Measurements from ENCODE around the gene TTC28. TPM values are rescaled to one million over a fixed set of nuclear protein-coding genes. Genes with fewer than 3 reads are reported as not detected.

Gene TTC28
- polyA plus RNA-seq, 1 donor from 2014 or later: 14.8 TPM

- H3K27me3 ChIP-seq (ENCODE audit: insufficient read depth, low read depth, low read length): no peaks in the 10 kb centered on the region
- TF ChIP-seq RAD21 (conservative IDR thresholded peaks at IDR 0.05) (no peak), EZH2 (IDR thresholded peaks at IDR 0.05; ENCODE audit: borderline replicate concordance, insufficient read depth, low read length, poor library complexity, severe bottlenecking) (no peak), EP300 (conservative IDR thresholded peaks at IDR 0.05; ENCODE audit: poor library complexity, severe bottlenecking) (no peak), SMC3 (conservative IDR thresholded peaks at IDR 0.05; ENCODE audit: poor library complexity) (no peak), POLR2AphosphoS5 (IDR thresholded peaks at IDR 0.05) (no peak), CTCF (IDR thresholded peaks at IDR 0.05; ENCODE audit: poor library complexity, severe bottlenecking) (no peak), TAF1 (IDR thresholded peaks at IDR 0.05; ENCODE audit: low read depth) (no peak), REST (IDR thresholded peaks at IDR 0.05; ENCODE audit: borderline replicate concordance) (no peak), MXI1 (conservative IDR thresholded peaks at IDR 0.05; ENCODE audit: poor library complexity, severe bottlenecking) (no peak)
- no peak overlapping the region for H3K4me2 ChIP-seq (ENCODE audit: low read length)
- H3K79me2 ChIP-seq (replicated peaks; ENCODE audit: insufficient read depth, low read length): no peaks in the 10 kb centered on the region
- no peak overlapping the region for H2AFZ ChIP-seq (ENCODE audit: low read depth, low read length)
- peaks cover 9% of the 10 kb centered on the region for H3F3A ChIP-seq (ENCODE audit: insufficient read depth, low read length, poor library complexity, severe bottlenecking)
- peaks cover 3% of the 10 kb centered on the region for H3K36me3 ChIP-seq (ENCODE audit: insufficient read depth, low read length)
- no peaks in the 10 kb centered on the region for H4K20me1 ChIP-seq (ENCODE audit: insufficient read depth)
- no peaks in the 10 kb centered on the region for H3K9me3 ChIP-seq (ENCODE audit: low read length)
- peak overlapping the region; percentile 60 for H3K9ac ChIP-seq (ENCODE audit: low read length)
- peak overlapping the region; percentile 52 for H3K4me3 ChIP-seq (ENCODE audit: low read length)
- no peaks in the 10 kb centered on the region for H3K9me2 ChIP-seq (ENCODE audit: insufficient read depth, low read length)
- peak overlapping the region; percentile 92 for H3K27ac ChIP-seq (ENCODE audit: low read length)
Observed at GRCh38 chr22:28016781-28017557, 662.7 kb downstream of the TTC28 start.

GRCh38 chr22:28015676-28016601 lies 663.7 kb downstream of the TTC28 start:
- Histone ChIP-seq H3K4me3 (ENCODE audit: low read length) (peak overlapping the region; percentile 52), H3K9me2 (ENCODE audit: insufficient read depth, low read length) (no peaks in the 10 kb centered on the region), H4K20me1 (ENCODE audit: insufficient read depth) (no peaks in the 10 kb centered on the region), H3K9me3 (ENCODE audit: low read length) (no peaks in the 10 kb centered on the region), H3K27ac (ENCODE audit: low read length) (peak overlapping the region; percentile 92), H3K4me2 (ENCODE audit: low read length) (peak overlapping the region; percentile 23), H3K9ac (ENCODE audit: low read length) (peak overlapping the region; percentile 60), H3K79me2 (replicated peaks; ENCODE audit: insufficient read depth, low read length) (no peaks in the 10 kb centered on the region), H2AFZ (ENCODE audit: low read depth, low read length) (no peak overlapping the region), H3K27me3 (ENCODE audit: insufficient read depth, low read depth, low read length) (no peaks in the 10 kb centered on the region), H3F3A (ENCODE audit: insufficient read depth, low read length, poor library complexity, severe bottlenecking) (peaks cover 9% of the 10 kb centered on the region), H3K36me3 (ENCODE audit: insufficient read depth, low read length) (peaks cover 3% of the 10 kb centered on the region)
- TF ChIP-seq POLR2AphosphoS5 (IDR thresholded peaks at IDR 0.05): peak; percentile 93
- TF ChIP-seq EP300 (conservative IDR thresholded peaks at IDR 0.05; ENCODE audit: poor library complexity, severe bottlenecking): peak; percentile 95
- TF ChIP-seq RAD21 (conservative IDR thresholded peaks at IDR 0.05): peak; percentile 43
- peak; percentile 94 for TF ChIP-seq MXI1 (conservative IDR thresholded peaks at IDR 0.05; ENCODE audit: poor library complexity, severe bottlenecking)
- no peak for TF ChIP-seq TAF1 (IDR thresholded peaks at IDR 0.05; ENCODE audit: low read depth)
- no peak for TF ChIP-seq CTCF (IDR thresholded peaks at IDR 0.05; ENCODE audit: poor library complexity, severe bottlenecking)
- TF ChIP-seq REST (IDR thresholded peaks at IDR 0.05; ENCODE audit: borderline replicate concordance): peak; percentile 70
- peak; percentile 46 for TF ChIP-seq SMC3 (conservative IDR thresholded peaks at IDR 0.05; ENCODE audit: poor library complexity)

All from neural cell (in vitro differentiated cells).